ENCODE data around the gene NDUFA8.
A peak's percentile ranks its signal among the peaks of the same experiment; 100 is the strongest.

Gene NDUFA8

GRCh38 chr9:122119166-122119521 is 40.4 kb downstream of the NDUFA8 start:
- no peak for DNase-seq

GRCh38 chr9:122118343-122119165 is 41.0 kb downstream of the NDUFA8 start:
- no peak for DNase-seq

GRCh38 chr9:122117241-122117640 is 42.3 kb downstream of the NDUFA8 start:
- peak; percentile 14 to 22 for DNase-seq

GRCh38 chr9:122116448-122117173 is 43.0 kb downstream of the NDUFA8 start:
- no peak for DNase-seq

GRCh38 chr9:122116040-122116439 is 43.5 kb downstream of the NDUFA8 start:
- DNase-seq: no peak

GRCh38 chr9:122115176-122116035 is 44.2 kb downstream of the NDUFA8 start:
- no peak for DNase-seq

GRCh38 chr9:122113574-122113973 is 46.0 kb downstream of the NDUFA8 start:
- DNase-seq: no peak

GRCh38 chr9:122112238-122112637 is 47.3 kb downstream of the NDUFA8 start:
- no peak for DNase-seq

- DNase-seq: no peak
These were observed 48.0 kb downstream of the NDUFA8 start for GRCh38 chr9:122111413-122112085.

- DNase-seq: no peak
These were observed 49.3 kb downstream of the NDUFA8 start for GRCh38 chr9:122110100-122110833.

GRCh38 chr9:122109035-122109813 is 50.4 kb downstream of the NDUFA8 start:
- no peak for DNase-seq

GRCh38 chr9:122107291-122107805 is 52.2 kb downstream of the NDUFA8 start:
- DNase-seq: no peak

GRCh38 chr9:122106576-122106975 is 53.0 kb downstream of the NDUFA8 start:
- no peak for DNase-seq

- DNase-seq: no peak
These were observed 55.6 kb downstream of the NDUFA8 start for GRCh38 chr9:122103985-122104384.

- DNase-seq: no peak
These were observed 57.4 kb downstream of the NDUFA8 start for GRCh38 chr9:122102156-122102555.

GRCh38 chr9:122100756-122101155 is 58.8 kb downstream of the NDUFA8 start:
- no peak for DNase-seq

- DNase-seq: peak; percentile 56 to 92
These were observed 60.2 kb downstream of the NDUFA8 start for GRCh38 chr9:122099271-122099869.

- DNase-seq: no peak
These were observed 61.8 kb downstream of the NDUFA8 start for GRCh38 chr9:122097679-122098315.

- DNase-seq: no peak
These were observed 62.8 kb downstream of the NDUFA8 start for GRCh38 chr9:122096620-122097415.

Data from inflammatory macrophage treated with lipopolysaccharide for 1 hour (primary cell).